K562 (cell line): ENCODE data around the gene FOXN3.

Source experiments
- CEBPB ChIP-seq: fragments of 450-650 bp; IDR thresholded peaks from 2 replicates; pipeline ENCODE4 v1.6.1; 2016; ENCODE audit warnings: missing genetic modification characterization, missing compliant biosample characterization
- NFYB ChIP-seq: IDR thresholded peaks from 2 replicates; pipeline ENCODE4 v1.6.1; 2011; ENCODE audit warnings: mild to moderate bottlenecking, moderate library complexity; ENCODE audit not compliant: insufficient read length; ENCODE audit errors: extremely low read depth
- TF ChIP-seq, protein P1 (sequence below): sonication (generic); formaldehyde crosslinking; IDR thresholded peaks from 2 replicates; pipeline ENCODE4 v1.8.0; 2022; ENCODE audit warnings: missing genetic modification reagents, mild to moderate bottlenecking, moderate library complexity, borderline replicate concordance

DNA sequence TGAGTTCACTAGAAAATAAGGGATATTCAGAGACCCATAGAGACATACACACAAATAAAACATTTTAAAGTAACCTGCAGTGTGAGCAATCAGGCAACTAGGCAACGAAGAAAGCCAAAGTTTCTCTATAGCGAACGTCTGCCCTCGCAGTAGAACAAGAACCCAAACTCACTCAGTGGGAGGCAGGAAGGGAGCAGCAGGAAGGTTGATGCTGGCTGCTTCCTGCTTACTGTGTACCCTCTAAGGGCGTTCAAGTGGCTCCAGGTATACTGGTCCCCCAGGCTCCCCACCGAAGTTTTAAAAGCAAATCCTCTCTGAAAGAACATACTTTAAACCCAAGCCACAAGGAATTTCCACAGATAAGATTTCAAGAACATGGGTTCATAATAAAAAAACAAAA is 249.3 kb downstream of the FOXN3 start:
- TF ChIP-seq, protein P1, sequence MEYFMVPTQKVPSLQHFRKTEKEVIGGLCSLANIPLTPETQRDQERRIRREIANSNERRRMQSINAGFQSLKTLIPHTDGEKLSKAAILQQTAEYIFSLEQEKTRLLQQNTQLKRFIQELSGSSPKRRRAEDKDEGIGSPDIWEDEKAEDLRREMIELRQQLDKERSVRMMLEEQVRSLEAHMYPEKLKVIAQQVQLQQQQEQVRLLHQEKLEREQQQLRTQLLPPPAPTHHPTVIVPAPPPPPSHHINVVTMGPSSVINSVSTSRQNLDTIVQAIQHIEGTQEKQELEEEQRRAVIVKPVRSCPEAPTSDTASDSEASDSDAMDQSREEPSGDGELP (CRISPR knock-in tag): no peak
- TF ChIP-seq CEBPB (tag) (no peak), NFYB (no peak)
